Ovary (tissue), 9 donors: ENCODE data around the gene ALOXE3. TPM values are rescaled to one million over a fixed set of nuclear protein-coding genes. Genes with fewer than 3 reads are reported as not detected.
"Not testable (repeated sequence)": the region's sequence is repeated elsewhere in the genome, so short reads cannot be mapped to it uniquely, and the experiment has no call there.

Source experiments
- DNase-seq, 5 donors: peaks; one replicate each; pipeline ENCODE4 v3.0.0-alpha.2; 2019 to 2020
- H3K27ac ChIP-seq, 2 donors: fragments of 200-600 bp; one replicate each; pipeline versions ENCODE4 v1.5.1 to v1.8.0; 2019 to 2022
- H3K27me3 ChIP-seq: fragments of 200-600 bp; one replicate; pipeline ENCODE4 v1.8.0; 2022
- H3K36me3 ChIP-seq: fragments of 200-600 bp; sonication (generic); one replicate; pipeline ENCODE4 v1.5.1; 2019
- H3K4me1 ChIP-seq: one replicate; pipeline ENCODE4 v1.8.1; 2013; ENCODE audit warnings: mild to moderate bottlenecking, moderate library complexity; ENCODE audit not compliant: insufficient read depth
- H3K4me3 ChIP-seq: fragments of 200-600 bp; sonication (generic); one replicate; pipeline ENCODE4 v1.5.1; 2017
- H3K9me3 ChIP-seq, 2 donors: fragments of 200-600 bp in 1 of 2; sonication (generic) in 1 of 2; one replicate each; pipeline versions ENCODE4 v1.5.1 to v1.8.1; 2013 to 2019; ENCODE audit warnings: mild to moderate bottlenecking in 1 of 2, moderate library complexity in 1 of 2
- EP300 ChIP-seq: sonication (generic); formaldehyde crosslinking; IDR thresholded peaks from one replicate; pipeline ENCODE4 v1.6.1; 2017; ENCODE audit warnings: antibody characterized with exemption
- POLR2A ChIP-seq: fragments of 450-650 bp; IDR thresholded peaks from one replicate; pipeline ENCODE4 v1.6.1; 2017; ENCODE audit warnings: antibody characterized with exemption, mild to moderate bottlenecking, moderate library complexity
- WGBS, 3 donors: extraction: QIAGEN DNeasy Blood & Tissue Kit in 1 of 3; methylation state at CpG; one replicate each; pipeline versions ENCODE4 v1.1.5 to v1.1.7; 2013 to 2017; 5-methylcytosine and 5-hydroxymethylcytosine counted together
- intact Hi-C, 4 donors: fragments of 100-400 bp; cut with DNase I; formaldehyde crosslinking; loops; one replicate each; pipeline versions ENCODE4 v1.11.0 to v1.15.1; 2022 to 2023
- polyA plus RNA-seq, 2 donors: library from polyadenylated mRNA; stranded (reverse); fragments of 200-250 nt in 1 of 2; fragments of 350-450 nt in 1 of 2; fragmentation: Illumina TruSeq in 1 of 2; extraction: RNeasy Lipid Tissue Mini Kit (QIAGEN cat#74804) in 1 of 2; gene quantifications; one replicate each; pipeline ENCODE4 v1.2.3, GENCODE V29; 2013 to 2014
- total RNA-seq, 7 donors: library from RNA; depleted of rRNA in 2 of 7; stranded (reverse); fragments of >200 nt in 2 of 7; fragmentation: NEBNext Ultra II Directional in 3 of 7; extraction: Animal tissue kit (Norgen Biotek cat#: 25700) in 3 of 7; gene quantifications; one replicate each; pipeline versions ENCODE4 v1.1.0 to v1.2.4, GENCODE V29; 2016 to 2023
- TF ChIP-seq, protein P1 (sequence below), 3 donors: fragments of 450-650 bp in 2 of 3; fragments of 200-600 bp in 1 of 3; IDR thresholded peaks; one replicate each; pipeline versions ENCODE4 v1.5.1 to v1.8.0; 2016 to 2022; ENCODE audit warnings: antibody characterized with exemption in 3 of 3, mild to moderate bottlenecking in 1 of 3
- donor health status: DM: no; HTN: no; CAD: no; lungs with moderate emphysema.
- donor health status: DM: no; HTN: no; CAD: no.
- donor health status: Bipolar disorder and iron deficiency.
- donor health status: DM: yes; HTN: yes; CAD: no.
- donor health status: DM: no; HTN: no; CAD: no.
- donor health status: DM: yes; HTN: yes; CAD: no.

Gene ALOXE3
- total and polyA plus RNA-seq, 9 donors: 0.07 TPM; not detected in 8

DNA sequence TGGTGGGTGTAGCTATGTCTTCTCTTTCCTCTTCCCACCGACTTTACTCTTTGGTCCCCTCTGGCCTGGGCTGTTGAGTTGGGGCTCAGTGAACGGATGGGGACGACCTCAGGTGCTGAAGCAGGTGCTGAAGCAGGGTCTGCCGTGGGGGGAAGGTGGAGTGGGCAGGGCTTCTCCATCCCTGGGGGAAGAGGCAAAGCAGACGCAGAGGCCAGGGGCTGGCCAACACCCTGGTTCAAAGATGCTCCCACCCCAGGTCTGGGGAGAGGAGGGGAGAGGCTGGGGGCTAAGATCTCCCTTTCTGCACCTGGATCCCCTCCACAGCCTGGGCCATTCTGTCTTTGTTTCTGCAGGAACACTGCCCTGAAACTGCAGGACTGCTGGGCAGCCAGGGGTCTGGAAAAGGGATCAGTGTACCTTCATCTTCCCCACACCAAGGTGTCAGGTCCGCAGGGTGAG lies 53.7 kb downstream of the ALOXE3 start:
- intact Hi-C loops: no loop called here
- Histone ChIP-seq H3K36me3 (no peaks in the 10 kb centered on the region), H3K27ac (no peak overlapping the region), H3K4me3 (no peak overlapping the region), H3K9me3 (no peaks in the 10 kb centered on the region), H3K27me3 (no peaks in the 10 kb centered on the region), H3K4me1 (no peaks in the 10 kb centered on the region)
- WGBS, 3 donors: 30 to 35% (median 32%) methylated on average over 6 of the region's 6 CpGs
- TF ChIP-seq, protein P1, sequence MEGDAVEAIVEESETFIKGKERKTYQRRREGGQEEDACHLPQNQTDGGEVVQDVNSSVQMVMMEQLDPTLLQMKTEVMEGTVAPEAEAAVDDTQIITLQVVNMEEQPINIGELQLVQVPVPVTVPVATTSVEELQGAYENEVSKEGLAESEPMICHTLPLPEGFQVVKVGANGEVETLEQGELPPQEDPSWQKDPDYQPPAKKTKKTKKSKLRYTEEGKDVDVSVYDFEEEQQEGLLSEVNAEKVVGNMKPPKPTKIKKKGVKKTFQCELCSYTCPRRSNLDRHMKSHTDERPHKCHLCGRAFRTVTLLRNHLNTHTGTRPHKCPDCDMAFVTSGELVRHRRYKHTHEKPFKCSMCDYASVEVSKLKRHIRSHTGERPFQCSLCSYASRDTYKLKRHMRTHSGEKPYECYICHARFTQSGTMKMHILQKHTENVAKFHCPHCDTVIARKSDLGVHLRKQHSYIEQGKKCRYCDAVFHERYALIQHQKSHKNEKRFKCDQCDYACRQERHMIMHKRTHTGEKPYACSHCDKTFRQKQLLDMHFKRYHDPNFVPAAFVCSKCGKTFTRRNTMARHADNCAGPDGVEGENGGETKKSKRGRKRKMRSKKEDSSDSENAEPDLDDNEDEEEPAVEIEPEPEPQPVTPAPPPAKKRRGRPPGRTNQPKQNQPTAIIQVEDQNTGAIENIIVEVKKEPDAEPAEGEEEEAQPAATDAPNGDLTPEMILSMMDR (IDR thresholded peaks at IDR 0.05): no peak
- TF ChIP-seq EP300 (no peak), POLR2A (no peak)
- no peak for DNase-seq

DNA sequence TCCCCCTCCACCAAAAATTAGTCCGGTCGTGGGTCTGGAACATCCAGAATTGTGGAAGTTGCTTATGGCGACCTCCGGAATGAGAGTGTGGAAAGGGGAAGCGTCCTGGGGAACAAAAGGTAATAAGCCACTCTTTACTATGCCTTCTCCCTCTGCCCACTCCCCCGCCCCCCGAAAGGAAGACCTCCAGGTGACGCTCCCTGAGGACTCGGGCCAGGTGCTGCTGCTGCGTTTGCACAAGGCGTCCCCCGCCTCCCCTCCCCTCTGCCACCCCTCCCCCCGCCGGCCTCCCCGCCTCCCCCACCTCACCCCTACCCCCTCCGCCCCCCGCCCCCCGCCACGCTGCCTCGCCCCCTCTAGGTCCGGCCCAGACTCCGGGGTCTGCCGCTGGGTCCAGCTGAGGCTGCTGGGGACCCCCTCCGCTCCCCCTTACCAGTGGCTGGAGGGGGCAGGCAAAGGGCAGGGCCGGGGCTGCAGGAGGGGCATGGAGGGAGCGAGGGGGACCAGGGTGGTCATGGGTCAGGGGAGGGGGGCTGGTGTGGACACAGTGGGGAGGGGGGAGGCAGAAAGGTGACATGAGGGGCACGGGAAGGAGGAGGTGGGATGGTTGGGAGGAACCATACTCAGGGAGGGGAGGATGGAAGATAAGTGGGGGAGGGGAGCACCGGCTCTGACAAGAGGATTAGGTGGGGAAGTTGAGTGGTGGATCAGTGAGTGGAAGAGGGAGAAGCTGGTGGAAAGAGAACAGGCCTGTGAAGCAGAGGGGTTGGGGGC lies 54.4 kb downstream of the ALOXE3 start:
- TF ChIP-seq, protein P1 (IDR thresholded peaks at IDR 0.05): no peak
- TF ChIP-seq EP300 (no peak), POLR2A (no peak)
- Histone ChIP-seq H3K36me3 (no peaks in the 10 kb centered on the region), H3K27ac (no peak overlapping the region), H3K4me3 (no peak overlapping the region), H3K9me3 (no peaks in the 10 kb centered on the region), H3K4me1 (no peaks in the 10 kb centered on the region), H3K27me3 (no peaks in the 10 kb centered on the region)
- intact Hi-C loops: no loop called here
- no peak for DNase-seq
- 5 to 8% (median 6%) methylated on average over 20 to 26 of the region's 28 CpGs for WGBS, 3 donors

DNA sequence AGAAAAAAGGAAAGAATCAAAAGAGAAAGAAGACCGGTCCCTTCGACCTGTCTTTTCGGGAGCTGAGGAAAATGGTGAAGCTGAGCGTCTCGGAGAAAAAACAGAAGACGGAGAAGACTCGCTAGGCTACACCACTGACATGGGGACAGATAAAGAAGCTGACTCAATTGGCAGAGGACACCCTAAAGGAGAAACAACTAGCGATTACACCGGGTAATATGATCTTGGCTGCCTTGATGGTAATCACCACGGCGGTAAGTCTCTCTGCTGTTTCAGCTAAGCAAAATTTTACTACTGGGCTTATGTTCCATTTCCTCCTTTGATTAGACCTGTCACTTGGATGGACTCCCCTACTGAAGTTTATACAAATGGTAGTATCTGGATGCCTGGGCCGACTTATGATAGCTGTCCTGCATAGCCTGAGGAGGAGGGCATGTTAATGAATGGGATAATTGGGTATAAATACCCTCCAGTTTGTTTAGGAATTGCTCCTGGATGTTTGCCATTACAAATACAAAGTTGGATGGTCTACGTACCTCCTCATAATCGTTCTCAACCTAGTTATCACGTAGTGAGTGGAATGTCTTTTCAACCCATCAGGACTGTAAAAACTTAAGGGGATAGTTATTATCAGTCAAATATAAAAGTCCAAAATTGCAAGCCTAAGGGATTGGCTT lies 55.4 kb downstream of the ALOXE3 start:
- intact Hi-C loops: no loop called here
- WGBS, 3 donors: 6 to 7% (median 6%) methylated on average over 15 of the region's 15 CpGs
- Histone ChIP-seq H3K9me3 (no peaks in the 10 kb centered on the region), H3K4me1 (no peaks in the 10 kb centered on the region), H3K27ac (no peak overlapping the region), H3K27me3 (no peaks in the 10 kb centered on the region), H3K36me3 (no peaks in the 10 kb centered on the region), H3K4me3 (peak overlapping the region; percentile 0)
- TF ChIP-seq POLR2A (no peak), EP300 (no peak)
- TF ChIP-seq, protein P1 (IDR thresholded peaks at IDR 0.05): no peak
- DNase-seq: no peak

GRCh38 chr17:8062435-8062806 lies 55.9 kb downstream of the ALOXE3 start:
- Histone ChIP-seq H3K27me3 (no peaks in the 10 kb centered on the region), H3K4me3 (peak overlapping the region; percentile 0), H3K36me3 (no peaks in the 10 kb centered on the region), H3K9me3 (no peaks in the 10 kb centered on the region), H3K4me1 (no peaks in the 10 kb centered on the region), H3K27ac (no peak overlapping the region)
- DNase-seq: no peak
- intact Hi-C loops: no loop called here
- TF ChIP-seq POLR2A (no peak), EP300 (no peak)
- TF ChIP-seq, protein P1 (IDR thresholded peaks at IDR 0.05): no peak
- WGBS, 3 donors: 5 to 6% (median 6%) methylated on average over 8 of the region's 8 CpGs

DNA sequence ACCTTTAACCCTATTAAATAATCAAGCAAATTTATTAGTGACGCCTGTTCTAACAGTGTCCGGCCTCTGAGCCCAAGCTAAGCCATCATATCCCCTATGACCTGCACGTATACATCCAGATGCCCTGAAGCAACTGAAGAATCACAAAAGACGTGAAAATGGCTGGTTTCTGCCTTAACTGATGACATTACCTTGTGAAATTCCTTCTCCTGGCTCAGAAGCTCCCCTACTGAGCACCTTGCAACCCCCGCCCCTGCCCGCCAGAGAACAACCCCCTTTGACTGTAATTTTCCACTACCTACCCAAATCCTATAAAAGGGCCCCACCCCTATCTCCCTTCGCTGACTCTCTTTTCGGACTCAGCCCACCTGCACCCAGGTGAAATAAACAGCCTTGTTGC lies 56.5 kb downstream of the ALOXE3 start:
- H3K9me3 ChIP-seq, H3K4me1 ChIP-seq, H3K36me3 ChIP-seq, H3K27me3 ChIP-seq, DNase-seq, H3K4me3 ChIP-seq, H3K27ac ChIP-seq, intact Hi-C loops: not testable (repeated sequence)
- 35 to 40% (median 40%) methylated on average over 8 of the region's 8 CpGs for WGBS, 3 donors
